NCI-H2029 (cell line): ENCODE results near the gene CALM3.

Experiments
- DNase-seq: peaks from one replicate; lab custom pipeline; 2025; lab: John Stamatoyannopoulos, UW

Gene CALM3

GRCh38 chr19:46599716-46600373 lies 1.3 kb upstream of the CALM3 start:
- peak; percentile 21 for DNase-seq

- peak; percentile 98 for DNase-seq
These were observed 479 bp upstream of the CALM3 start for GRCh38 chr19:46600384-46601317.

GRCh38 chr19:46602392-46603194 lies 1.5 kb downstream of the CALM3 start:
- no peak for DNase-seq

- no peak for DNase-seq
These were observed 2.1 kb downstream of the CALM3 start for GRCh38 chr19:46603195-46603637.

DNA sequence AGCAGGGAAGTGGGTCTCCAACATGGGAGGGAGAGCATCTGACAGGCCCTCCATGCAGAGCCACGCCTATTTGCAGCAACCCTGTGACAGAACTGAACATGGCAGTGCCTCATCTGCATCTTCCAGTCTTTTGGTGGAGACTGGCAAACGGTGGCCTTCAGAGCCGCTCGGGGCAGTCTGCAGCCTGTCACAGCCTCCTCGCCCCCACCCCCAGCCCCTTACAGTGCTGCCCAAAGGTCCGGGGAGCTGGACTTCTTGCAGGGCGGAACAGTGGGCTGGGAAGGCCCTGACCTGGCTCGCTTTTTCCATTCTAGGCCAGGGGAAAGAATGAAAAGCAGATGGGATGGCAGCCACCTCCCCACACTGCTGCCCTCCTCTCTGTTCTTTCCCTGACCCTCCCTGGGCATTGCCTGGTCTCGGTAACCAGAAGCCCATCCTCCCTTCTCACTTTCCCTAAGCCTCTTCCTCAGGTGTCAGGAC lies 2.7 kb downstream of the CALM3 start:
- DNase-seq = no peak

GRCh38 chr19:46604781-46605355 lies 3.7 kb downstream of the CALM3 start:
- no peak for DNase-seq

GRCh38 chr19:46605356-46605821 lies 4.3 kb downstream of the CALM3 start:
- no peak for DNase-seq

GRCh38 chr19:46606019-46606418 lies 4.9 kb downstream of the CALM3 start:
- DNase-seq = no peak

DNA sequence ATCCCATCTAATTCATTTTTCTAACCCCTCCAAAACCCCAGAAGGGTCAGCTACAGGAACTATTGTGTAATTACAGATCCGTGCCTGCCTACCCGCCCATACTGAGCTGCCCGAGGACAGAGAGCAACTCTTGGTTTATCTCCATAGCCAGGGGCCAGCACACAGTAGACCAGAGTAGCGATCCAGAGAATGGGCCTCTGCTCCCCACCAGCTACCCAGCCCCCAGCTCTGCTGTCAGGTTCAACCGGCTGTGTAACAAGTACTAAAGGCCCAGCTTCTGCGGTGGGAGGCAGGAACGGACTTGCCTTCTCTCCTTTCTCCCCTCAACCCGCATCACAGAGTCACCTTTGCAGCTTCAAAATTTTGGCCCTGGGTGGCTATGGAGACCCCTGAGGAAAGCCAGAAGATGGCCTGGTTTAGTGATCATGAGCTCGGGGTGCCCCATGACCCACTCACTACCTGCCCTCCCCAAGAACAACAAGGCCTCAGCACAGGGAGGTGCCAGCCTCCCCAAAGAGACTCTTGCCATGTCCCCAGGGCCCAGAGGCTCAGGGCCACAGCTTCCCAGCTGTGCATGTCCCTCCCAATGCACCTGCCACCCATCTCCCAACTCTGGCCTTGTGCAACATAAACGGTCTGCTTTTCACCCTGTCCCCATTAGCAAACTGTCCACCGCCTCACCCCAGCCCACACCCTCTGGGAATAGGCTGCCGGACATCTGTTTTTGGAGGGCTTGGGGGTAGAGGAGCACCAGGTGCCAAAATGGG lies 5.7 kb downstream of the CALM3 start:
- no peak for DNase-seq

GRCh38 chr19:46607448-46607841 lies 6.3 kb downstream of the CALM3 start:
- DNase-seq = no peak

GRCh38 chr19:46608178-46608577 lies 7.0 kb downstream of the CALM3 start:
- DNase-seq = no peak

GRCh38 chr19:46608581-46609345 lies 7.6 kb downstream of the CALM3 start:
- DNase-seq = no peak

- DNase-seq = no peak
These were observed 8.6 kb downstream of the CALM3 start for GRCh38 chr19:46609511-46610412.

- DNase-seq = no peak
These were observed 9.3 kb downstream of the CALM3 start for GRCh38 chr19:46610413-46610775.

DNA sequence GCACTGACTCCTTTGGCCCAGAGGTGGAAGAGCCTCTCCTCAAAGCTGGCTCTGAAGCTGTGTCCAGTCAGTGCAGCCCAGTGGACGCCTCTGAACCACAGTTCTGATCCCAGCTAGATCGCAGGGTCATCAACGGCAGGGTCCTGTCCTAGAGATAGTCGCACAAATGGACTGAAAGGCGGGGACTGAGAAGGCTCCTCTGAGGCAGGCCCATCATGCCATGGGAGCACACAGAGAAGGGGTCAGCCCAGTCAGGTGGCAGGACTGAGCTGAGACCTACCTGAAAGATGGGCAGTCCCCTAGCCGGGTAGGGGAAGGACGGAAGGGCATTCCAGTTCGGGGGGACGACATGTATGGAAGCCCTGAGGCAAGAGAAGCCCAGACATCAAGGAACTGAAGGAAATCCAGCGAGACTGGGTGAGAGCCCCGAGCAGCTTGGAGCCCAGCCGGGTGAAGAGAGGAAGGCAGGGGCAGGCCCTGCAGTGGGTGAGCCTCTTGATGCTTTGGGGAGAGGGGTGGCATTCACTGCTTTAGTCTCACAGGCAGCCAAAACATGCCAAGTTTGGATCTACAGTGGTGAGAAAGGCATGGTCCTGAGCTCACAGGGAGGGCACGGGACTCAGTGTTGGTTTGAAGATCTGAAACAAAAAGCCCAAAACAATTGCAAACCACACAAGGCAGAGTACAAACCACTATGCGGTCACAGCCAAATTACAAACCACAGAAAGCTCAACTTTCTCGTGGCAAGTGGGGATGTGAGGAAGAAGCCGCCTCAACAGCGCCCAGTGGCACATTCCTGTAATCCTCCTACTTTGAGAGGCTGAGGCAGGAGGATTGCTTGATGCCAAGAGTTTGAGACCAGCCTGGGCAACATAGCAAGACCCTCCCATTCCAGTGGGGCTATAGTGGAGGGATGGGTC lies 10.0 kb downstream of the CALM3 start:
- no peak for DNase-seq

- no peak for DNase-seq
These were observed 10.6 kb downstream of the CALM3 start for GRCh38 chr19:46611776-46612175.

DNA sequence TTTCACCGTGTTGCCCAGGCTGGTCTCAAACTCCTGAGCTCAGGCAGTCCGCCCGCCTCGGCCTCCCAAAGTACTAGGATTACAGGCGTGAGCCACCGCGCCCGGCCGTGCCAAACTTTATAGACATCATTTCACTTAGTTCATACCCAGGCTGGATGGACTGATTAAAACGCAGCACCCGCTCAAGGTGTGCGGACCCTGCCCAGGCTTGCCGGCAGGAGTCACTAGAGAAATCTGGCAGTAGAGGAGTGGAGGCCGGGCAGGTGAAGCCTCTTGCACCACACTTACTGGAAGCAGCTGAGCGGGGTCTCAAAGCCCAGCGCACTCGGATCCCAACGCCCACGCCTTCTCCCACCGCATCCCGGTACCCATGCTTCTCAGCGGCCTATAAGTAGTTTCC lies 12.4 kb downstream of the CALM3 start:
- no peak for DNase-seq

GRCh38 chr19:46614114-46614722 lies 13.1 kb downstream of the CALM3 start:
- peak; percentile 64 for DNase-seq
